HepG2 (cell line): Measurements from ENCODE around the gene SNX4.

Source experiments
- ATF3 ChIP-seq: sonication (generic); formaldehyde crosslinking; IDR thresholded peaks from 2 replicates; pipeline ENCODE4 v1.4.0; 2020; ENCODE audit warnings: missing genetic modification reagents
- CBFB ChIP-seq: sonication (generic); formaldehyde crosslinking; IDR thresholded peaks from 2 replicates; pipeline ENCODE4 v1.4.0; 2020; ENCODE audit warnings: missing genetic modification reagents
- CERS6 ChIP-seq: sonication (generic); formaldehyde crosslinking; IDR thresholded peaks from 2 replicates; pipeline ENCODE4 v1.5.0; 2020; ENCODE audit warnings: missing genetic modification reagents
- CTCF ChIP-seq: sonication (generic); formaldehyde crosslinking; IDR thresholded peaks from 2 replicates; pipeline ENCODE4 v1.5.0; 2020; ENCODE audit warnings: mild to moderate bottlenecking, missing genetic modification reagents, moderate library complexity
- NFATC3 ChIP-seq: sonication (generic); formaldehyde crosslinking; IDR thresholded peaks from 2 replicates; pipeline ENCODE4 v1.5.1; 2020; ENCODE audit warnings: mild to moderate bottlenecking, missing genetic modification reagents
- ZBTB34 ChIP-seq: sonication (generic); formaldehyde crosslinking; IDR thresholded peaks from 2 replicates; pipeline ENCODE4 v1.8.0; 2022; ENCODE audit warnings: mild to moderate bottlenecking, missing genetic modification reagents
- ZBTB40 ChIP-seq, 2 experiments: fragments of 450-650 bp in 1 of 2; sonication (generic) in 1 of 2; formaldehyde crosslinking in 1 of 2; IDR thresholded peaks; 2 replicates each; pipeline versions ENCODE4 v1.6.1 to v1.8.0; 2016 to 2022; ENCODE audit warnings: antibody characterized with exemption in 1 of 2, mild to moderate bottlenecking in 1 of 2, missing genetic modification reagents in 1 of 2

GRCh38 chr3:125528920-125529319 lies 8.9 kb upstream of the SNX4 start:
- no peak for TF ChIP-seq CBFB (CRISPR knock-in tag)
- no peak for TF ChIP-seq CTCF (CRISPR knock-in tag)
- TF ChIP-seq ZBTB40 (IDR thresholded peaks at IDR 0.05): no peak
- TF ChIP-seq ZBTB40 (CRISPR knock-in tag; IDR thresholded peaks at IDR 0.05): no peak
- no peak for TF ChIP-seq CERS6 (CRISPR knock-in tag)
- TF ChIP-seq ZBTB34: no peak
- no peak for TF ChIP-seq ATF3
- no peak for TF ChIP-seq NFATC3 (CRISPR knock-in tag)
